ENCODE measurements around the gene PTPRR. TPM values are rescaled to one million over a fixed set of nuclear protein-coding genes. Genes with fewer than 3 reads are reported as not detected.

Gene PTPRR
- total and polyA plus RNA-seq, 4 donors, result 0.17 to 1.5 (median 0.61) TPM

DNA sequence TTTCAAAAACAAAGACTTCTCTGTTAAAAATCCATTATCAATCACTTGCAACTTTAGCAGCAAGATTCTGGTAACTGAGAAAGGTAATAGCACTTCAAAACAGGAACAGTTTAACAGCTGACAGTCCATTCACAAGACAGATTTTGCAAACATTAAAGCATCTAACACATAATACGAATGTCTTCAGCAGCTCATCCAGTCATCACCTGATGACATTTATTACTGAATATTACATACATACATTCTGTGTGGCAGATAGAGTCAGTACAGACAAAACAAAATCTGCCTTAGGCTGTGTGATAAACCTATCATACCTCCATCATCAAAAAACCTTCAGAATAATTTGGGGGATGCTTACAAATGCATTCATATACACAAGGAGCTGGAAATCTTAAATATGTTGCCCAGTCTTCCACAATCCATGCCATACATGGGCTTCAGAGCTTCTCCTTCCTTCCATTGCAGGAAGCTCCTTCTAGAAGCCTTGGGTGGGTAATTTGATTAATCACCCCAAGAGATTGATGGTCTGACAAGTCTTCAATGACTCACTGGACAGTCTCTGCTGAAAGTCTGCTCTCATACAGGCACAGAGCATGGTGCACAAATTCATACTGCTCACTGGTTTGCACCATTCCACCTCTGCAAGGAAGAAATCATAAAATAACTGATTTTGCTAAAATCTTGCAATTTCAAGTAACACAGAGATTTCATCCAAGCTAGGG, 281.7 kb downstream of the PTPRR start:
- ATAC-seq (ENCODE audit: insufficient read depth, low FRiP score) (no peak), DNase-seq (no peak)
- H3K9me3 ChIP-seq (ENCODE audit: control insufficient read depth in 4 of 4, insufficient read depth in 3 of 4, low read length in 3 of 4), result no peaks in the 10 kb centered on the region
- peaks cover 0 to 7% (median 0%) of the 10 kb centered on the region in 5 donors for H3K4me1 ChIP-seq (ENCODE audit: control insufficient read depth in 5 of 5, insufficient read depth in 5 of 5, low read length in 5 of 5)
- H3K4me3 ChIP-seq, result no peak overlapping the region
- no peak overlapping the region for H3K9ac ChIP-seq (ENCODE audit: insufficient read depth in 1 of 2, low read length in 2 of 2)
- no peak overlapping the region for H3K27ac ChIP-seq (ENCODE audit: low read depth in 1 of 2, low read length in 1 of 2)
- TF ChIP-seq, protein P1, sequence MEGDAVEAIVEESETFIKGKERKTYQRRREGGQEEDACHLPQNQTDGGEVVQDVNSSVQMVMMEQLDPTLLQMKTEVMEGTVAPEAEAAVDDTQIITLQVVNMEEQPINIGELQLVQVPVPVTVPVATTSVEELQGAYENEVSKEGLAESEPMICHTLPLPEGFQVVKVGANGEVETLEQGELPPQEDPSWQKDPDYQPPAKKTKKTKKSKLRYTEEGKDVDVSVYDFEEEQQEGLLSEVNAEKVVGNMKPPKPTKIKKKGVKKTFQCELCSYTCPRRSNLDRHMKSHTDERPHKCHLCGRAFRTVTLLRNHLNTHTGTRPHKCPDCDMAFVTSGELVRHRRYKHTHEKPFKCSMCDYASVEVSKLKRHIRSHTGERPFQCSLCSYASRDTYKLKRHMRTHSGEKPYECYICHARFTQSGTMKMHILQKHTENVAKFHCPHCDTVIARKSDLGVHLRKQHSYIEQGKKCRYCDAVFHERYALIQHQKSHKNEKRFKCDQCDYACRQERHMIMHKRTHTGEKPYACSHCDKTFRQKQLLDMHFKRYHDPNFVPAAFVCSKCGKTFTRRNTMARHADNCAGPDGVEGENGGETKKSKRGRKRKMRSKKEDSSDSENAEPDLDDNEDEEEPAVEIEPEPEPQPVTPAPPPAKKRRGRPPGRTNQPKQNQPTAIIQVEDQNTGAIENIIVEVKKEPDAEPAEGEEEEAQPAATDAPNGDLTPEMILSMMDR (IDR thresholded peaks at IDR 0.05; ENCODE audit: control extremely low read depth, extremely low read depth), result no peak
- H3K27me3 ChIP-seq (ENCODE audit: control insufficient read depth in 3 of 3, insufficient read depth in 3 of 3, low read length in 2 of 3), result no peaks in the 10 kb centered on the region
- 78 to 84% methylated on average over 1 of the region's 1 CpG for WGBS, 2 donors
- H3K36me3 ChIP-seq (ENCODE audit: control insufficient read depth in 4 of 4, insufficient read depth in 4 of 4, low read length in 4 of 4), result no peaks in the 10 kb centered on the region

DNA sequence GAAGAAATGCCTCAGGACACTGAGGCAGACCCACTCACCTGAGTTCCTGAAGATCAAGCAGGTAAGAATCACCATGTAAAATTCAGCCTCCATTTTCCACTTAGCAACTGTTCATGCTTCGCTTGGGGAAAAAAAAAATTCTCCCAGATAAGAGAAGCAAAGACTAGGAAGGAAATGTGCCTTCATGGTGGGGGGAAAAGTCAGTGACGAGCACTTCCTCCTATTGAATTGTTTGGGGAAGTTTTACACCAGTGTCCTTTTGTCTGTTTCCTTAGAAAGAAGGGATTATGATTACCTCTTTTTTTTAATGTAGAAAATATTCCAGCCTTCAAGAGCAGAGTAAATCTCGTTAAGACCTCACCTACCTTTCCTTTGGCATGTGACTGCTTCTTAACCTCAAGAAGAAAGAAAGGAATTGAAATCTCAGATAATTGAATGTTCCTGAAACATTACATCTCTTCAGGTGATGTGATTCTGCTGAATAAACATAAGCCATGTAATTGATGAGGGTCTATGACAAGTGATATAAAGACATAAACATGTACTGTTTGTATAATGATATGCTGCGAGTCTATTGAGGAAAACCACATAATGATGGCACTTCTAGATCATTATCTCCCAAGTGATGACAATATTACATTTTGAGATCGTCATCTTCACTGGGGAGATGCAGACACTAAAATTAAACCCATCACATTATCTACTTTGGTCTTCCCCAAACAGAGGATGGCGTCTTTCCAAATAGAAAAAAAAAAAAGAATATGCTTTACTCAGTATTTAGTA, 283.0 kb downstream of the PTPRR start, which contains the start of gene PTPRB:
TSS of gene PTPRB (minus strand) at position 127 of the 783 bp plus-strand sequence. CDS start at position 93, 34 bp downstream.
- Histone ChIP-seq H3K27me3 (ENCODE audit: control insufficient read depth in 3 of 3, insufficient read depth in 3 of 3, low read length in 2 of 3) (no peaks in the 10 kb centered on the region), H3K4me1 (ENCODE audit: control insufficient read depth in 5 of 5, insufficient read depth in 5 of 5, low read length in 5 of 5) (peaks cover 0 to 7% (median 0%) of the 10 kb centered on the region in 5 donors), H3K9me3 (ENCODE audit: control insufficient read depth in 4 of 4, insufficient read depth in 3 of 4, low read length in 3 of 4) (no peaks in the 10 kb centered on the region), H3K27ac (ENCODE audit: low read depth in 1 of 2, low read length in 1 of 2) (peak within 1 kb of the TSS; percentile 83 to 88), H3K4me3 (peak within 1 kb of the TSS; percentile 24), H3K9ac (ENCODE audit: insufficient read depth in 1 of 2, low read length in 2 of 2) (no peak within 1 kb of the TSS), H3K36me3 (ENCODE audit: control insufficient read depth in 4 of 4, insufficient read depth in 4 of 4, low read length in 4 of 4) (no peaks in the 10 kb centered on the region)
- WGBS, 2 donors, result 39 to 41% methylated on average over 6 of the region's 6 CpGs
- TF ChIP-seq, protein P1 (IDR thresholded peaks at IDR 0.05; ENCODE audit: control extremely low read depth, extremely low read depth), result no peak
- peak in 1 of 3 donors; percentile 31 for DNase-seq
- no peak for ATAC-seq (ENCODE audit: insufficient read depth, low FRiP score)

DNA sequence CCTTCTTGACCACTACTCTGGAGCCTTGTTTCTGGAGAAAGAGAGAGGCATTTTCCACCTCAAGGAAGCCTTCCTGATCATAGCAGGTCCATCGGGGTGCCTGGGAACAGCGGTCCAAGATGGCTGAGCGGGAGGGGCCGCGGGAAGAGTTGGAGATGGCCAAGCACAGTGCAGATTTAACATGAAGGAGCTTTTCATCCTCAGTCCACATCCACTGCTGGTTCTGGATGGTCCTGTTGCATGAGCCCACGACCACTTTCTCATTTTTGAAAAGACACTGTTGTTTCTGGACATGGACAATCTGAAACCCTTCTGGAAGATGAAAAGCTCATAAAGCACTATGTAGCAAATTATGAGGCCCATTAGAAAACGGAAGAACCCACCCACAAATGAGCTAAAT, 284.8 kb downstream of the PTPRR start:
- Histone ChIP-seq H3K9me3 (ENCODE audit: control insufficient read depth in 4 of 4, insufficient read depth in 3 of 4, low read length in 3 of 4) (no peaks in the 10 kb centered on the region), H3K27me3 (ENCODE audit: control insufficient read depth in 3 of 3, insufficient read depth in 3 of 3, low read length in 2 of 3) (no peaks in the 10 kb centered on the region), H3K9ac (ENCODE audit: insufficient read depth in 1 of 2, low read length in 2 of 2) (no peak overlapping the region), H3K36me3 (ENCODE audit: control insufficient read depth in 4 of 4, insufficient read depth in 4 of 4, low read length in 4 of 4) (no peaks in the 10 kb centered on the region), H3K4me3 (no peak overlapping the region), H3K27ac (ENCODE audit: low read depth in 1 of 2, low read length in 1 of 2) (peak overlapping the region in 1 of 2 donors; percentile 41), H3K4me1 (ENCODE audit: control insufficient read depth in 5 of 5, insufficient read depth in 5 of 5, low read length in 5 of 5) (peaks cover 0 to 7% (median 0%) of the 10 kb centered on the region in 5 donors)
- TF ChIP-seq, protein P1 (IDR thresholded peaks at IDR 0.05; ENCODE audit: control extremely low read depth, extremely low read depth), result no peak
- no peak for ATAC-seq (ENCODE audit: insufficient read depth, low FRiP score)
- DNase-seq, result no peak
- WGBS, 2 donors, result 72 to 81% methylated on average over 7 of the region's 7 CpGs

All from lung (tissue), 12 donors.